GM21528 (cell line): ENCODE measurements around the gene ACOT8.
A peak's percentile ranks its signal among the peaks of the same experiment; 100 is the strongest.
"Not testable (repeated sequence)": the region's sequence is repeated elsewhere in the genome, so short reads cannot be mapped to it uniquely, and the experiment has no call there.

ENCODE experiments used
- ATAC-seq: cut with Tn5 transposase; IDR thresholded peaks from one replicate; pipeline ENCODE4 v1.9.1; 2021; ENCODE audit warnings: mild to moderate bottlenecking, moderate library complexity; ENCODE audit not compliant: unreplicated experiment, low FRiP score

ACOT8 gene

GRCh38 chr20:45832619-45833018 lies 24.6 kb downstream of the ACOT8 start:
- no peak for ATAC-seq

- ATAC-seq = not testable (repeated sequence)
These were observed 27.5 kb downstream of the ACOT8 start for GRCh38 chr20:45829673-45830106.

GRCh38 chr20:45828589-45828988 lies 28.6 kb downstream of the ACOT8 start:
- ATAC-seq = no peak

GRCh38 chr20:45827712-45828111 lies 29.5 kb downstream of the ACOT8 start:
- no peak for ATAC-seq

- no peak for ATAC-seq
These were observed 30.1 kb downstream of the ACOT8 start, which contains the start of gene TNNC2 for GRCh38 chr20:45827030-45827652. TNNC2 (minus strand) TSS chr20:45827312; CDS start chr20:45827248, 64 bp downstream.

- no peak for ATAC-seq
These were observed 30.7 kb downstream of the ACOT8 start for GRCh38 chr20:45826381-45827019.

- no peak for ATAC-seq
These were observed 33.0 kb downstream of the ACOT8 start for GRCh38 chr20:45823949-45824835.

GRCh38 chr20:45822857-45823256 lies 34.3 kb downstream of the ACOT8 start:
- no peak for ATAC-seq

GRCh38 chr20:45821947-45822346 lies 35.2 kb downstream of the ACOT8 start:
- ATAC-seq = no peak

GRCh38 chr20:45819466-45819865 lies 37.7 kb downstream of the ACOT8 start:
- ATAC-seq = no peak

GRCh38 chr20:45818239-45818638 lies 39.0 kb downstream of the ACOT8 start:
- no peak for ATAC-seq

- ATAC-seq = no peak
These were observed 39.6 kb downstream of the ACOT8 start for GRCh38 chr20:45817376-45818194.

- no peak for ATAC-seq
These were observed 40.2 kb downstream of the ACOT8 start for GRCh38 chr20:45816951-45817350.

GRCh38 chr20:45814314-45814713 lies 42.9 kb downstream of the ACOT8 start:
- no peak for ATAC-seq

- no peak for ATAC-seq
These were observed 43.7 kb downstream of the ACOT8 start for GRCh38 chr20:45813489-45813888.

GRCh38 chr20:45813006-45813340 lies 44.2 kb downstream of the ACOT8 start:
- ATAC-seq = no peak

- peak; percentile 97 for ATAC-seq
These were observed 44.8 kb downstream of the ACOT8 start, which contains the start of gene UBE2C for GRCh38 chr20:45812157-45813005. UBE2C (plus strand) TSS chr20:45812644; CDS start chr20:45812696, 52 bp downstream.

- ATAC-seq = no peak
These were observed 46.8 kb downstream of the ACOT8 start for GRCh38 chr20:45810191-45810970.

- ATAC-seq = no peak
These were observed 55.3 kb downstream of the ACOT8 start for GRCh38 chr20:45801851-45802250.
